ENCODE results near the gene TRIM31. TPM values are rescaled to one million over a fixed set of nuclear protein-coding genes. Genes with fewer than 3 reads are reported as not detected.
A peak's percentile ranks its signal among the peaks of the same experiment; 100 is the strongest.

TRIM31 gene
- not detected for total RNA-seq
- polyA plus RNA-seq: under 1 TPM in 2 of 4 donors, not detected in 2; 0.13 to 0.18 TPM

- Histone ChIP-seq H3K9me3 (ENCODE audit: control insufficient read depth in 2 of 2, low read length in 2 of 2) (no peaks in the 10 kb centered on the region), H3K4me3 (ENCODE audit: low read depth, low read length) (no peak within 1 kb of the TSS), H3K27ac (ENCODE audit: insufficient read depth, low read length, poor library complexity, severe bottlenecking) (no peak within 1 kb of the TSS), H3K27me3 (ENCODE audit: control insufficient read depth, insufficient read depth, low read length) (peaks cover 32% of the 10 kb centered on the region), H3K36me3 (ENCODE audit: control insufficient read depth, insufficient read depth, low read length) (no peaks in the 10 kb centered on the region), H3K4me1 (ENCODE audit: control insufficient read depth, insufficient read depth, low read length, poor library complexity, severe bottlenecking) (no peaks in the 10 kb centered on the region)
- no peak within 1 kb of the TSS for H3K4me3 Mint-ChIP-seq
- H3K9me3 Mint-ChIP-seq: no peaks in the 10 kb centered on the region
- peaks cover 67% of the 10 kb centered on the region for H3K27me3 Mint-ChIP-seq
- H3K27ac Mint-ChIP-seq: no peak within 1 kb of the TSS
- DNase-seq (no peak), ATAC-seq (ENCODE audit: low read depth in 2 of 2) (no peak)
- H3K36me3 Mint-ChIP-seq: no peaks in the 10 kb centered on the region
- H3K4me1 Mint-ChIP-seq: peaks cover 0 to 9% (median 0%) of the 10 kb centered on the region in 4 donors
Observed at GRCh38 chr6:30113003-30113759, at the start of gene TRIM31. TRIM31 (minus strand) TSS chr6:30113090; CDS start chr6:30112805, 285 bp downstream.

- no peaks in the 10 kb centered on the region for H3K36me3 ChIP-seq (ENCODE audit: control insufficient read depth, insufficient read depth, low read length)
- Mint-ChIP-seq H3K4me3 (peak overlapping the region in 3 of 4 donors; percentile 30 to 62 (median 42)), H3K36me3 (no peaks in the 10 kb centered on the region), H3K27me3 (peaks cover 8% of the 10 kb centered on the region), H3K27ac (no peak overlapping the region), H3K9me3 (no peaks in the 10 kb centered on the region), H3K4me1 (peaks cover 7 to 23% (median 10%) of the 10 kb centered on the region in 4 donors)
- DNase-seq (no peak), ATAC-seq (ENCODE audit: low read depth in 2 of 2) (no peak)
- H3K9me3 ChIP-seq (ENCODE audit: control insufficient read depth in 2 of 2, low read length in 2 of 2): no peaks in the 10 kb centered on the region
- H3K4me3 ChIP-seq (ENCODE audit: low read depth, low read length): peak overlapping the region; percentile 26
- H3K27me3 ChIP-seq (ENCODE audit: control insufficient read depth, insufficient read depth, low read length): peaks cover 2% of the 10 kb centered on the region
- H3K27ac ChIP-seq (ENCODE audit: insufficient read depth, low read length, poor library complexity, severe bottlenecking): no peak overlapping the region
- H3K4me1 ChIP-seq (ENCODE audit: control insufficient read depth, insufficient read depth, low read length, poor library complexity, severe bottlenecking): peaks cover 8% of the 10 kb centered on the region
Observed at GRCh38 chr6:30162265-30163089, 49.6 kb upstream of the TRIM31 start.

GRCh38 chr6:30160785-30161531, 48.1 kb upstream of the TRIM31 start, which contains the start of gene TRIM10:
TRIM10 (minus strand) TSS chr6:30161211; CDS start chr6:30160858, 353 bp downstream.
- no peak within 1 kb of the TSS for H3K27ac Mint-ChIP-seq
- no peaks in the 10 kb centered on the region for H3K36me3 Mint-ChIP-seq
- H3K4me1 Mint-ChIP-seq: peaks cover 0 to 17% (median 7%) of the 10 kb centered on the region in 4 donors

GRCh38 chr6:30160008-30160784, 47.3 kb upstream of the TRIM31 start:
- Histone ChIP-seq H3K4me1 (ENCODE audit: control insufficient read depth, insufficient read depth, low read length, poor library complexity, severe bottlenecking) (peaks cover 4% of the 10 kb centered on the region), H3K36me3 (ENCODE audit: control insufficient read depth, insufficient read depth, low read length) (no peaks in the 10 kb centered on the region), H3K4me3 (ENCODE audit: low read depth, low read length) (no peak overlapping the region), H3K27ac (ENCODE audit: insufficient read depth, low read length, poor library complexity, severe bottlenecking) (no peak overlapping the region), H3K27me3 (ENCODE audit: control insufficient read depth, insufficient read depth, low read length) (peaks cover 13% of the 10 kb centered on the region), H3K9me3 (ENCODE audit: control insufficient read depth in 2 of 2, low read length in 2 of 2) (no peaks in the 10 kb centered on the region)
- H3K4me1 Mint-ChIP-seq: peaks cover 0 to 16% (median 7%) of the 10 kb centered on the region in 4 donors
- H3K9me3 Mint-ChIP-seq: no peaks in the 10 kb centered on the region
- no peak for DNase-seq
- H3K36me3 Mint-ChIP-seq: no peaks in the 10 kb centered on the region
- H3K4me3 Mint-ChIP-seq: no peak overlapping the region
- peaks cover 25% of the 10 kb centered on the region for H3K27me3 Mint-ChIP-seq
- no peak overlapping the region for H3K27ac Mint-ChIP-seq
- ATAC-seq (ENCODE audit: low read depth in 2 of 2): no peak

More at GRCh38 chr6:30160785-30161531, 48.1 kb upstream of the TRIM31 start, which contains the start of gene TRIM10:
- H3K27me3 Mint-ChIP-seq: peaks cover 18% of the 10 kb centered on the region
- no peaks in the 10 kb centered on the region for H3K36me3 ChIP-seq (ENCODE audit: control insufficient read depth, insufficient read depth, low read length)
- no peaks in the 10 kb centered on the region for H3K9me3 Mint-ChIP-seq
- H3K4me3 Mint-ChIP-seq: peak within 1 kb of the TSS in 1 of 4 donors; percentile 42
- DNase-seq (no peak), ATAC-seq (ENCODE audit: low read depth in 2 of 2) (no peak)
- H3K9me3 ChIP-seq (ENCODE audit: control insufficient read depth in 2 of 2, low read length in 2 of 2): no peaks in the 10 kb centered on the region
- H3K27ac ChIP-seq (ENCODE audit: insufficient read depth, low read length, poor library complexity, severe bottlenecking): no peak within 1 kb of the TSS
- peaks cover 7% of the 10 kb centered on the region for H3K27me3 ChIP-seq (ENCODE audit: control insufficient read depth, insufficient read depth, low read length)
- H3K4me3 ChIP-seq (ENCODE audit: low read depth, low read length): no peak within 1 kb of the TSS
- peaks cover 4% of the 10 kb centered on the region for H3K4me1 ChIP-seq (ENCODE audit: control insufficient read depth, insufficient read depth, low read length, poor library complexity, severe bottlenecking)

GRCh38 chr6:30158475-30159040, 45.7 kb upstream of the TRIM31 start:
- Mint-ChIP-seq H3K4me3 (no peak overlapping the region), H3K36me3 (no peaks in the 10 kb centered on the region), H3K9me3 (no peaks in the 10 kb centered on the region), H3K27me3 (peaks cover 28% of the 10 kb centered on the region), H3K27ac (no peak overlapping the region), H3K4me1 (peaks cover 0 to 8% (median 4%) of the 10 kb centered on the region in 4 donors)
- peaks cover 4% of the 10 kb centered on the region for H3K4me1 ChIP-seq (ENCODE audit: control insufficient read depth, insufficient read depth, low read length, poor library complexity, severe bottlenecking)
- H3K27me3 ChIP-seq (ENCODE audit: control insufficient read depth, insufficient read depth, low read length): peaks cover 19% of the 10 kb centered on the region
- ATAC-seq (ENCODE audit: low read depth in 2 of 2): no peak
- no peak overlapping the region for H3K4me3 ChIP-seq (ENCODE audit: low read depth, low read length)
- H3K27ac ChIP-seq (ENCODE audit: insufficient read depth, low read length, poor library complexity, severe bottlenecking): no peak overlapping the region
- H3K9me3 ChIP-seq (ENCODE audit: control insufficient read depth in 2 of 2, low read length in 2 of 2): no peaks in the 10 kb centered on the region
- no peaks in the 10 kb centered on the region for H3K36me3 ChIP-seq (ENCODE audit: control insufficient read depth, insufficient read depth, low read length)
- no peak for DNase-seq

GRCh38 chr6:30157999-30158398, 45.1 kb upstream of the TRIM31 start:
- Histone ChIP-seq H3K27me3 (ENCODE audit: control insufficient read depth, insufficient read depth, low read length) (peaks cover 21% of the 10 kb centered on the region), H3K4me1 (ENCODE audit: control insufficient read depth, insufficient read depth, low read length, poor library complexity, severe bottlenecking) (peaks cover under 1% of the 10 kb centered on the region), H3K9me3 (ENCODE audit: control insufficient read depth in 2 of 2, low read length in 2 of 2) (no peaks in the 10 kb centered on the region), H3K27ac (ENCODE audit: insufficient read depth, low read length, poor library complexity, severe bottlenecking) (no peak overlapping the region), H3K4me3 (ENCODE audit: low read depth, low read length) (no peak overlapping the region), H3K36me3 (ENCODE audit: control insufficient read depth, insufficient read depth, low read length) (no peaks in the 10 kb centered on the region)
- Mint-ChIP-seq H3K9me3 (no peaks in the 10 kb centered on the region), H3K27ac (no peak overlapping the region), H3K36me3 (no peaks in the 10 kb centered on the region), H3K4me1 (peaks cover 0 to 7% (median 3%) of the 10 kb centered on the region in 4 donors), H3K27me3 (peaks cover 34% of the 10 kb centered on the region), H3K4me3 (no peak overlapping the region)
- no peak for DNase-seq
- no peak for ATAC-seq (ENCODE audit: low read depth in 2 of 2)

All from CD4-positive, CD25-positive, alpha-beta regulatory T cell (primary cell).